Measurements from ENCODE around the gene PLP1. TPM values are rescaled to one million over a fixed set of nuclear protein-coding genes. Genes with fewer than 3 reads are reported as not detected.

Gene PLP1
- total and polyA plus RNA-seq, 11 donors: 1.2 to 12.5 (median 3.8) TPM

DNA sequence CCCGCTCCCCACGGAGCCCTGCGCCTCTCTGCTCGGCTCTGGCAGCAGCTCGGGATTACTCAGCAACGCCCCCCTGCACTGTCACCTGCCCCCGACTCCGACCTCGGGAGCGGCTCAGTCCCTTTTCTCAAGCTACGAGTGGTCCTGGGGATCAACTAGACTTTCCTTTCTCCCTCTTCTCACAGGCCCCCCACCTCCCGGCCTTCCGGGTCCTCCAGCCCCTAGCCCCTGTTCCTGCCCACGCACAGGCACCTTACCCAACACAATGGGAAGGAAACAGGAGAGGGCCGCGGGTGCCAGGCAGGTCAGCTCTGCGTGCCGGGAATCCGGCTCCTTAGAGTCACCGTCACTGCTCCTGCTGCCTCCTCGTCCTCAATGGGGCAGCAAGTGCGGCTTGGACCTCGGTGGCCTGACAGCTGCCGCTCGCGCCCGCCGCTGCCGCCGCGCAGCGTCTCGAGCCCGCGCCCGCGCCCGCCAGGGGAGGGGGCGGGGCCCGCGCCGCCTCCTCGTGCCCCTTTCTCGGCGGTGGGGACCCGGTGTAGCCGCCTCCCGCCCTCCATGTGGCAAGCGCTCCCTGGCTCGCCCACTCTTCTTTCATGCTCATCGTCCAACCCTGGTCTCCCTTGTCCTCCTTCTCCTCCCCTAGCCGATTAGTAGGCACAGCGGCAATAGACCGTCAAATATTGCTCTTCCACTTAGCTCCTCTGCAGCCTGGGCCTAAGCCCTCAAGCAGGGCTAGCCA is 55.3 kb downstream of the PLP1 start, which contains the start of gene RAB9B:
TSS of gene RAB9B (minus strand) at position 455 of the 742 bp plus-strand sequence. CDS start 6,473 bp downstream, outside the sequence.
- Histone ChIP-seq H3K27ac (peak within 1 kb of the TSS; percentile 24 to 95 (median 84)), H3K4me3 (peak within 1 kb of the TSS; percentile 15 to 89 (median 62)), H3K9me3 (no peaks in the 10 kb centered on the region), H3K27me3 (peaks cover 0 to 29% (median 0%) of the 10 kb centered on the region in 9 donors), H3K36me3 (no peaks in the 10 kb centered on the region), H3K4me1 (peaks cover 0 to 10% (median 0%) of the 10 kb centered on the region in 12 donors)
- DNase-seq (peak; percentile 37 to 80 (median 58)), ATAC-seq (peak; percentile 83 to 93 (median 89))
- intact Hi-C loops (cut with DNase I): no loop called here
- TF ChIP-seq, protein P1, sequence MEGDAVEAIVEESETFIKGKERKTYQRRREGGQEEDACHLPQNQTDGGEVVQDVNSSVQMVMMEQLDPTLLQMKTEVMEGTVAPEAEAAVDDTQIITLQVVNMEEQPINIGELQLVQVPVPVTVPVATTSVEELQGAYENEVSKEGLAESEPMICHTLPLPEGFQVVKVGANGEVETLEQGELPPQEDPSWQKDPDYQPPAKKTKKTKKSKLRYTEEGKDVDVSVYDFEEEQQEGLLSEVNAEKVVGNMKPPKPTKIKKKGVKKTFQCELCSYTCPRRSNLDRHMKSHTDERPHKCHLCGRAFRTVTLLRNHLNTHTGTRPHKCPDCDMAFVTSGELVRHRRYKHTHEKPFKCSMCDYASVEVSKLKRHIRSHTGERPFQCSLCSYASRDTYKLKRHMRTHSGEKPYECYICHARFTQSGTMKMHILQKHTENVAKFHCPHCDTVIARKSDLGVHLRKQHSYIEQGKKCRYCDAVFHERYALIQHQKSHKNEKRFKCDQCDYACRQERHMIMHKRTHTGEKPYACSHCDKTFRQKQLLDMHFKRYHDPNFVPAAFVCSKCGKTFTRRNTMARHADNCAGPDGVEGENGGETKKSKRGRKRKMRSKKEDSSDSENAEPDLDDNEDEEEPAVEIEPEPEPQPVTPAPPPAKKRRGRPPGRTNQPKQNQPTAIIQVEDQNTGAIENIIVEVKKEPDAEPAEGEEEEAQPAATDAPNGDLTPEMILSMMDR (IDR thresholded peaks at IDR 0.05): no peak
- TF ChIP-seq POLR2A (IDR thresholded peaks at IDR 0.05): no peak
- WGBS, 4 donors: 1 to 13% (median 5%) methylated on average over 41 to 53 of the region's 54 CpGs

DNA sequence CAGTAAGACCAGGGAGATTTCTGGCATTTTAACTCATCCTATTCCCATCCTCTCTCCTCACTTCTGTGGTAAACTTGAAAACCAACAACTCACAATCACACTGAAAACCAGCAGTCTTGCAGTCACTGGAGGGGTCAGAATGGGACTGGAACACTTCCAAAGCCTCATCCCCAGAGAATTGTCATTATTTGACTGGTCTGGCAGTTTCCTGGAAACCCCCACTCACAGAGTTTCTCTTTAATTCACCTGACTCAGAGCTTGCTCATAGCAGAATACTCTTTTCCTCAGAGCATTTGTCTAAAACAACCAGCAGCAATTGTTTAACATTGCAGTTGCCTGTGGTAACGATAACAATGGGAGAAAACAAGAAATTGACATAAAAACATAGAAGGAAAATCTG is 62.8 kb downstream of the PLP1 start:
- no peak overlapping the region for H3K4me3 ChIP-seq
- H3K27ac ChIP-seq: no peak overlapping the region
- WGBS, 4 donors: 28 to 78% (median 62%) methylated on average over 1 of the region's 1 CpG
- no peaks in the 10 kb centered on the region for H3K36me3 ChIP-seq
- ATAC-seq: no peak
- H3K4me1 ChIP-seq: no peaks in the 10 kb centered on the region
- no peak for TF ChIP-seq POLR2A (IDR thresholded peaks at IDR 0.05)
- TF ChIP-seq, protein P1 (IDR thresholded peaks at IDR 0.05): no peak
- no peaks in the 10 kb centered on the region for H3K9me3 ChIP-seq
- DNase-seq: no peak
- intact Hi-C loops (cut with DNase I): no loop called here
- H3K27me3 ChIP-seq: peaks cover 0 to 15% (median 0%) of the 10 kb centered on the region in 9 donors

Other genes with a start within 250 kb of the PLP1 start
- 10 to 100 TPM; 50.9 to 75.3 (median 64.8) TPM for gene TCEAL4, start 191.3 kb upstream of the PLP1 start, total RNA-seq
- 100 to 1,000 TPM; 105 to 176 TPM for gene TCEAL4, start 191.3 kb upstream of the PLP1 start, polyA plus RNA-seq
- gene TCEAL3, start 168.9 kb upstream of the PLP1 start, total RNA-seq: 10 to 100 TPM; 16.1 to 26.0 (median 20.2) TPM
- 10 to 100 TPM; 30.3 to 37.7 TPM for gene TCEAL3, start 168.9 kb upstream of the PLP1 start, polyA plus RNA-seq
- gene TCEAL1, start 147.9 kb upstream of the PLP1 start, total RNA-seq: 10 to 100 TPM; 18.8 to 33.2 (median 23.6) TPM
- 10 to 100 TPM; 16.4 to 23.1 TPM for gene TCEAL1, start 147.9 kb upstream of the PLP1 start, polyA plus RNA-seq
- gene MORF4L2, start 90.1 kb upstream of the PLP1 start, total RNA-seq: 100 to 1,000 TPM; 148 to 238 (median 189) TPM
- gene MORF4L2, start 90.1 kb upstream of the PLP1 start, polyA plus RNA-seq: 100 to 1,000 TPM; 102 to 511 TPM
- not detected for gene TMEM31, start 65.9 kb upstream of the PLP1 start, total RNA-seq
- gene TMEM31, start 65.9 kb upstream of the PLP1 start, polyA plus RNA-seq: under 1 TPM in 1 of 2 donors, not detected in 1; 0.38 TPM
- 10 to 100 TPM in 8 of 9 donors, 1 to 10 TPM in 1; 7.6 to 44.7 (median 28.4) TPM for gene RAB9B, start 55.4 kb downstream of the PLP1 start, total RNA-seq
- 1 to 10 TPM; 6.8 to 8.3 TPM for gene RAB9B, start 55.4 kb downstream of the PLP1 start, polyA plus RNA-seq
- 1 to 10 TPM in 1 of 9 donors, under 1 TPM in 6, not detected in 2; 0.14 to 1.2 (median 0.56) TPM for gene TMSB15B, start 185.8 kb downstream of the PLP1 start, total RNA-seq
- under 1 TPM; 0.38 to 0.94 TPM for gene TMSB15B, start 185.8 kb downstream of the PLP1 start, polyA plus RNA-seq
- not detected for gene H2BW1, start 236.9 kb downstream of the PLP1 start, total RNA-seq
- not detected for gene H2BW1, start 236.9 kb downstream of the PLP1 start, polyA plus RNA-seq